ENCODE measurements around the gene RRAGB. TPM values are rescaled to one million over a fixed set of nuclear protein-coding genes. Genes with fewer than 3 reads are reported as not detected.

RRAGB gene
- total and polyA plus RNA-seq, 8 donors: 9.2 to 56.5 (median 27.7) TPM

DNA sequence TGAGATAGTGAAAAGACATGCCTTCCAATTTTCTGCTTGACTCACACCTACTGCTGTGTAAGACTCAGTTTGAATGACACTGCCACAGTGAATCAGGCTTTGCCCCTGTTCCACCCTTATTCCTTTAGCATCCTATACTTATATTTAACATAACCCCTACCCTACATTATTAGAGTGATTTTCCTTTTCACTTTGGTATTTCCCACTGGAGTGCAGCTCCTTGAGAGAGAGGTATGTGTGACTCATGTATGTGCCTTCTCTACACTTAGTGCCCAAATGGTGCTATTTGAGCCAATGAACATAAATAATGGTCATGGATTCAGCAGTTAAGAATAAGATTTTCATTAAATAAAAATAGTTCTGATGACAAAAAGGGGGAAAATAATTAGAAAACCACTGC, 69.5 kb downstream of the RRAGB start:
- no peaks in the 10 kb centered on the region for H3K9me3 ChIP-seq
- TF ChIP-seq CTCF (IDR thresholded peaks at IDR 0.05) (no peak), EP300 (IDR thresholded peaks at IDR 0.05) (no peak), POLR2A (IDR thresholded peaks at IDR 0.05) (no peak), POLR2AphosphoS5 (IDR thresholded peaks at IDR 0.05) (no peak)
- H3K4me3 ChIP-seq: no peak overlapping the region
- H3K27me3 ChIP-seq: no peaks in the 10 kb centered on the region
- no peaks in the 10 kb centered on the region for H3K4me1 ChIP-seq
- DNase-seq: no peak
- H3K27ac ChIP-seq: no peak overlapping the region
- H3K36me3 ChIP-seq: no peaks in the 10 kb centered on the region
- intact Hi-C loops (cut with DNase I; ENCODE audit: low total_unique reads): no loop called here

GRCh38 chrX:55787727-55788126, 70.2 kb downstream of the RRAGB start:
- Histone ChIP-seq H3K4me1 (no peaks in the 10 kb centered on the region), H3K36me3 (no peaks in the 10 kb centered on the region), H3K27me3 (no peaks in the 10 kb centered on the region), H3K27ac (no peak overlapping the region), H3K4me3 (no peak overlapping the region), H3K9me3 (no peaks in the 10 kb centered on the region)
- intact Hi-C loops (cut with DNase I; ENCODE audit: low total_unique reads): no loop called here
- DNase-seq: no peak
- 54 to 78% (median 66%) methylated on average over 2 of the region's 2 CpGs for WGBS, 5 donors
- no peak for TF ChIP-seq EP300 (IDR thresholded peaks at IDR 0.05)
- TF ChIP-seq CTCF (IDR thresholded peaks at IDR 0.05): no peak
- TF ChIP-seq POLR2A (IDR thresholded peaks at IDR 0.05): no peak
- TF ChIP-seq POLR2AphosphoS5 (IDR thresholded peaks at IDR 0.05): no peak

- Histone ChIP-seq H3K36me3 (no peaks in the 10 kb centered on the region), H3K4me1 (no peaks in the 10 kb centered on the region), H3K4me3 (no peak overlapping the region), H3K27me3 (no peaks in the 10 kb centered on the region), H3K9me3 (no peaks in the 10 kb centered on the region), H3K27ac (no peak overlapping the region)
- TF ChIP-seq POLR2A (IDR thresholded peaks at IDR 0.05) (no peak), EP300 (IDR thresholded peaks at IDR 0.05) (no peak), CTCF (IDR thresholded peaks at IDR 0.05) (no peak), POLR2AphosphoS5 (IDR thresholded peaks at IDR 0.05) (no peak)
- DNase-seq: no peak
- intact Hi-C loops (cut with DNase I; ENCODE audit: low total_unique reads): no loop called here
- 72 to 100% (median 82%) methylated on average over 1 of the region's 1 CpG for WGBS, 5 donors
These were observed 76.9 kb downstream of the RRAGB start for GRCh38 chrX:55794405-55794804.

DNA sequence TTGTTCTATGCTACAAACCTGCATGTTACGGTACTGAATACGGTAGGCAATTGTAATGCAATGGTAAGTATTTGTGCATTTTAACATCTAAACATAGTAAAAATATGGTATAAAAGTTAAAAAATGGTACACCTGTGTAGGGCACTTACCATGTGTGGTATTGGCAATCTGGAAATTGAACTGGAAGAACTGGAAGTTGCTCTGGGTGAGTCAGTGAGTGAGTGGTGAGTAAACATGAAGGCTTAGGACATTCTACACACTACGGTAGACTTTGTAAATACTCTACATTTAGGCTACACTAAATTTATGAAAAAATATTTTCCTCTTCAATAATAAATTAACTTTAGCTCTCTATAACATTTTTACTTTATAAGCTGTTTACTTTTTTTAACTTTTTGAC, 78.9 kb downstream of the RRAGB start:
- intact Hi-C loops (cut with DNase I; ENCODE audit: low total_unique reads): no loop called here
- WGBS, 5 donors: 28 to 44% (median 36%) methylated on average over 3 of the region's 3 CpGs
- H3K27ac ChIP-seq: no peak overlapping the region
- no peaks in the 10 kb centered on the region for H3K36me3 ChIP-seq
- no peaks in the 10 kb centered on the region for H3K4me1 ChIP-seq
- DNase-seq: no peak
- H3K4me3 ChIP-seq: no peak overlapping the region
- H3K9me3 ChIP-seq: no peaks in the 10 kb centered on the region
- no peaks in the 10 kb centered on the region for H3K27me3 ChIP-seq
- no peak for TF ChIP-seq POLR2A (IDR thresholded peaks at IDR 0.05)
- no peak for TF ChIP-seq EP300 (IDR thresholded peaks at IDR 0.05)
- TF ChIP-seq CTCF (IDR thresholded peaks at IDR 0.05): no peak
- TF ChIP-seq POLR2AphosphoS5 (IDR thresholded peaks at IDR 0.05): no peak
